G401.6 (cell line): ENCODE results near the gene ITGB2.

Source experiments
- FAIRE-seq: peaks from 2 replicates; lab custom pipeline; 2012; peaks lifted over from hg19 to GRCh38; lab: Jason Lieb, UNC

The ITGB2 gene

DNA sequence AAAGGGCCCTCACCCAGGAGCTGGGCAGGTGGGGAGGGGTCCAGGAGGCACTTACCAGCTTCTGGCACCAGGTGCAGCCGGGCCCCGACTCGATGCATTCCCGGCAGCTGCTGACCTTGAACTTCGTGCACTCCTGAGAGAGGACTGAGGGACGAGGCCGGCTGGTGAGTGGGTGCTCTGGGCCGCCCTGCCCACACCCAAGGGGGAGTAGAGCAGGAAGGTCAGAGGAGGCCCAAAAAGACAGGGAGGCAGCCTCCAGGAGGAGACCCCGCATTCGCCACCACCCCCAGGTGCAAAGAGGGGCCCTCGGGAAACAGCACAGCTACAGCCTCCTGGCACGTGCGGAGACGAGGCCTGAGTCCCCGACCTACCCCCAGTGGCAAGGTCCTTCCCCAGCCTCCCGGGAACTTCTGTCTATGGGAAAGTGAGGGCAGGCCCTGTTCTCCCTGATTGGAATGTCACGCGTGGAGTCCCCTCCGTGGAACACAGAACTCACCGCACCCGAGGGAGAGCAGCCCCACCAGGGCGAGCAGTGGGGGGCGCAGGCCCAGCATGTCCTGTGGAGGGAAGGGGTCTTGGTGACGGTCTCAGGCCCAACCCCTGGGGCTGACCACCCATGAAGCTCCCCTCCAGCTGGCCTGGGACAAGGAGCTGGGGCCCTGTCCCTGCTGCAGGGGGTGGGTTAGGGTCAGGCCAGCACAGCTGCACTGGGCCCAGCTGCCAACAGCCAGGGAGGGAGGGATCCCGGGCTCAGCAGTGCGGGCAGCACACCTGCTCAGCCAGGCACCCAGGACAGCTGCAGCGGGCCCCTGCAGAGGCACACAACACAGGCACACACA, 10.3 kb downstream of the ITGB2 start:
- FAIRE-seq: no peak

DNA sequence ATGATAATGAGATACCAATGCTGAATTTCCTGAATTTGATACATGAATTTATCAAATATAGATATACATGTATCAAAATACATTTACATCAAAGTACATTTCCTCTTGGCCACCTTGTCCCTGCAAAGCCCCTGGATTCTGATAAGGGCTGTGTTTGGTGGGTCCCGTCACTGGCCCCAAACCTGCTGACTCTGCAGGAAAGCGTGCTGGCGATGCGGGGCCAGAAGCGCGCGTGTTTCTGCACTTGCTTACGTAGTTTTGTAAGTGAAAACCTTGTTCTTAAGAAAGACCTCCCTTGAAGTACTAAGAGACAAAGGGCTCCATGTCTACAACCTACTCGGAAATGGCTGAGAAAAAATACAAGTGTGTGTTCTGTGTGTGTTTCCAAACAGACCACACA, 11.0 kb downstream of the ITGB2 start:
- FAIRE-seq: no peak

- FAIRE-seq: no peak
These were observed 11.8 kb downstream of the ITGB2 start for GRCh38 chr21:44908908-44909307.

DNA sequence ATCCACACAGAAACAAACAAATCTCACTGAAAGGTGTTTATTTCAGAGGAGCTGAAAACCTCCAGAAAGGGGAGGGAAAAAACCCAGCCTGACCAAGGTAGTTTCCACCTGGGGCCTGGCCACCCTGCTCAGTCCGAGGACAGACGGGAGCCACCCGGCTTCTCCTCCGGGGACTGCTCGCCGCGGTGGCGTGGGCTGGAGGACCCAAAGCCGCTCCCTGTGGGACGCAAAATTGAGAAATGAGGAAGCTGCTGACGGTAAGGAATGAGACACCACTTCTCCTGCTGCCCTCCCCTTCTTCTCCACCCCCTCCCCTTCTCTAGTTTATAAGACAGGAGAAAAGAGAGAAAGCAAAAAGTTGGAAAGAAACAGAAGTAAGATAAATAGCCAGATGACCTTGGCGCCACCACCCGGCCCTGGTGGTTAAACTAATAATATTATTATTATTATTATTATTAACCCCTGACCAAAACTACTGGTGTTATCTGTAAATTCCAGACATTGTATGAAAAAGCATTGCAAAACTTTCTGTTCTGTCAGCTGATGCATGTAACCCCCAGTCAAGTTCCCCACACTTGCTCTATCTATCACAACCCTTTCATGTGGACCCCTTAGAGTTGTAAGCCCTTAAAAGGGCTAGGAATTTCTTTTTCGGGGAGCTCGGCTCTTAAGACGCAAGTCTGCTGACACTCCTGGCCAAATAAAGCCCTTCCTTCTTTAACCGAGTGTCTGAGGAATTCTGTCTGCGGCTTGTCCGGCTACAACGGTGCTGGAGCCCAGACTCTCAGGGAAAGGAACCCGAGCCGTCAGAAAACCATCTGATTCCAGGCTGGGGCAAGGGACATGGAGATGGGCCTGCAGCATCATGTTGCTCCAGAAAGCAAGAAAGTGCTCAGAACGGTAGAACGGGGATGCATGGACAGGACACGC, 12.5 kb downstream of the ITGB2 start:
- no peak for FAIRE-seq

- no peak for FAIRE-seq
These were observed 13.3 kb downstream of the ITGB2 start for GRCh38 chr21:44907225-44907965.

DNA sequence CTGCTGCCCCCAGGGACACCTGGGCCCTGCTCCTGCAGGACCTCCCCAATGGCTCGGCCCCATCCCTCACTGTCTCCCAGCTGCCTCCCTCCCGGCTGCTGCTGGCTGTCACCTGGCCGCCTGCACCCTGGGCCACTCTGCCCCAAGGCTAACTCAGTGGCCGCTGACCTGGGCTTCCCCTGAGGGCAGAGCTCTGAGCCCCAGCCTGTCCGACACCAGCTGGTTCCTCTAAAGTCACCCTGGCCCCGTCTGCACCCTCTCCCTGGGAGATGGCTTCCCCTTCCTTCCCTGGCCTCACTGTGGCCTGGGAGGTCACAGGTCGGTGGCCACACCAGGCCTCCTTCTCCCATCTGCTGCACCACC, 15.0 kb downstream of the ITGB2 start:
- no peak for FAIRE-seq

DNA sequence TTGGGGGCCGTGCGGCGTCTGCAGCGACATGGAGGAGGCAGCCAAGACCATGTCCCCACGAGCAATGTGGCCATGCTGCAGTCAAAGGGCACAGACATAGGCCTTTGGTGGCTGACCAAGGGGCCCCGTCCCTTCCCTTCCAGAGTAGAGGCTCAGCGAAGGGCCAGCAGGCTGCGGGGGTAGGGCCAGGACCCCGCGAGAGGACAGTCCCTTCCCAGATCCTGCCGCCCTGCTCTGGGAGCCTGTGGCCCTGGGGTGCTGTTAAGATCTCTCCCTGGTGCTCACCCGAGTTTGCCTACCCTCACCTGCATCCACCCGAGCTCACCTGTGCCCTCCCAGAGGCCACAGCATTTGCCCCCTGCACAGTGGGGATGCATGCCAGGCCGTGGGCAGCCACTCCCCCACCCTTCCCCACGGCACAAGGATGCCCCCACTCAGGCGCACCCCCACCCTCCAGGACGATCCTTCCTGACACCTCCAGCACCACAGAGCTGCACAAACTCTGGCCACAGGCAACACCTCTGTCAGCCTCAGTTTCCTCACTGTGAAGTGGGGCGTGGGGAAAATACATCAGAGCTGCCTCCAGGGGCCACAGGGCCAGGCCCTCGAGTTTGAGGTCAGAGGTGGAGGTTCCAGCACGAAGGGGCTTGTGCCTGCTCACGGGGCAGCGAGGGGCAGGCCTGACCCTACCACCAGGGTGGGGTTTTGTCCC, 15.5 kb downstream of the ITGB2 start:
- no peak for FAIRE-seq

- FAIRE-seq: no peak
These were observed 16.4 kb downstream of the ITGB2 start for GRCh38 chr21:44904141-44904923.

DNA sequence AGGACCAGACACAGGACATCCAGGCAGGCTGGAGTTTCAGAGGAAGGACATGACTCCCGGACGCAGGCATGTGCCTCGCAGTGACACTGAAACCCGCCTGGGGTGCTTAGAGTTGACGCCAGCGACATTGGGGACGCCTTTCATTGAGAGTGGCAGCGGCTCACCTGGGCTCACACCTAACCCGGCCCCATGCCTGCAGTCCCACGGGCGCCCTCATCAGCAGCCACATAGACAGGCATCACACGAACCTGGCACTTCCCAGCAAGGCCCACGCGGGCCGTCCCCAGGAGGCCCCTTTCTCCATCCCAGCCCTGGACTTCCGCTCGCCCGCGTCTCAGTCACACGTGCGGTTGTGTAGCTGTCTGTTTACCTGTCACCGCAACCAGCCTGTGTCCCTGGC, 17.0 kb downstream of the ITGB2 start:
- FAIRE-seq: no peak

GRCh38 chr21:44903050-44903685, 17.5 kb downstream of the ITGB2 start:
- FAIRE-seq: no peak

DNA sequence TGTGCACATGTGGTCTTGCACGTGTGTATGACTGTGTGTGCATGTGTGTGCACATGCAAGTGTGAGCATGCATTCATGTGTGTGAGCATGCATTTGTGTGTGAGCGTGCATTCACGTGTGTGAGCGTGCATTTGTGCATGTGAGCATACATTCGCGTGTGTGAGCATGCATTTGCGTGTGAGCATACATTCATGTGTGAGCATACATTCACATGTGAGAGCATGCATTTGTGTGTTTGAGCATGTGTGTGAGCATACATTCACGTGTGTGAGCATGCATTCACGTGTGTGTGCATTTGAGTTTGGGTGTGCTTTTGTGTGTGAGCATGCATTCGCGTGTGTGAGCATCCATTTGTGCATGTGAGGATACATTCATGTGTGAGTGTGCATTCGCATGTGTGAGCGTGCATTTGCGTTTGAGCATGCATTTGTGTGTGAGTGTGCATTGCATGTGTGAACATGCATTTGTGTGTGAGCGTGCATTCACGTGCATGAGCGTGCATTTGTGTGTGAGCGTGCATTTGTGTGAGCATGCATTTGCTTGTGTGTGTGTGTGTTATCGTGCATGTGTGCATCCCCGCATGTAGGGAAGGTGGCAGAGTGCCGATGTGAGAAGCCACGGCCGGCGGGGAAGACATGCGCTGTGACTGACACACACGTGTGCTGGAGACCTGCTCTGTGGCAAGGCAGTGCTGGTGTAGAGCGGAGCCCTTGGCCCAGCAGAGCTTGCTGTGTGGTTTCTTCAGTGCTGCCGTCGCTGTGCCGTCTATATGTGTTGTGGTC, 18.2 kb downstream of the ITGB2 start:
- FAIRE-seq: no peak

GRCh38 chr21:44901391-44902074, 19.2 kb downstream of the ITGB2 start:
- FAIRE-seq: no peak

DNA sequence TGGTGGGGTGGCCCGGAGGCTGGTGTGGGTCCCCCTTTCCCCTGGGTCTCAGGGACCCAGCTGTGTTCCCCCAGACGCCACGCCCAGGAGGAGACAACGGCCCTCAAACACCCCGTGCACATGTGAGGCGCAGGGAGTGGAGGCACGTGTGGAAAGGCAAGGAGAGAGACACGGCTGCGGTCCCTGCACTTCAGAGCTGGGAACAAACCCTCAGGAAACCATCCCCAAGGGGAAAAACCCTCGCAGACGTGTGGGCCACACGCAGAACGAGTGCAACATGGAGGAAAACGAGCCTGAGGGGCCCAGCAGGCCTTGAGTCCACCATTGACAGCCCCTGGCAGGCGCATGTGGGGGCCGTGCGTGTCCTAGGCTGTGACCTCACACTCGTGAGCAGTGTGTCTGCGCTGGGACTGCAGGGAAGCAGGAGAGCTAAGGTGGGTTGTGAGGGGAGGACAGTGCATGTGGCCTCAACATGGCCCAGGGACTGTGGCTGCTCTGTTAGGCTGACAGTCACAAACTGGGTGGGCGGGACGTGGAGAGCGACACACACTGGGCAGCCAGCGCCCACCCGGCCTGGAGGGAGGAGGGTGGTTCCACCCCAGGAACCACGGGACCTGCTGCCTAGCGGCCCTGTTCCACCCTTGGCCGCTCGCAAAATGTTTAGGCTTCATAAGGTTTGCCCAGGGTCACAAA, 20.0 kb downstream of the ITGB2 start:
- no peak for FAIRE-seq

GRCh38 chr21:44899768-44900558, 20.7 kb downstream of the ITGB2 start:
- FAIRE-seq: no peak

DNA sequence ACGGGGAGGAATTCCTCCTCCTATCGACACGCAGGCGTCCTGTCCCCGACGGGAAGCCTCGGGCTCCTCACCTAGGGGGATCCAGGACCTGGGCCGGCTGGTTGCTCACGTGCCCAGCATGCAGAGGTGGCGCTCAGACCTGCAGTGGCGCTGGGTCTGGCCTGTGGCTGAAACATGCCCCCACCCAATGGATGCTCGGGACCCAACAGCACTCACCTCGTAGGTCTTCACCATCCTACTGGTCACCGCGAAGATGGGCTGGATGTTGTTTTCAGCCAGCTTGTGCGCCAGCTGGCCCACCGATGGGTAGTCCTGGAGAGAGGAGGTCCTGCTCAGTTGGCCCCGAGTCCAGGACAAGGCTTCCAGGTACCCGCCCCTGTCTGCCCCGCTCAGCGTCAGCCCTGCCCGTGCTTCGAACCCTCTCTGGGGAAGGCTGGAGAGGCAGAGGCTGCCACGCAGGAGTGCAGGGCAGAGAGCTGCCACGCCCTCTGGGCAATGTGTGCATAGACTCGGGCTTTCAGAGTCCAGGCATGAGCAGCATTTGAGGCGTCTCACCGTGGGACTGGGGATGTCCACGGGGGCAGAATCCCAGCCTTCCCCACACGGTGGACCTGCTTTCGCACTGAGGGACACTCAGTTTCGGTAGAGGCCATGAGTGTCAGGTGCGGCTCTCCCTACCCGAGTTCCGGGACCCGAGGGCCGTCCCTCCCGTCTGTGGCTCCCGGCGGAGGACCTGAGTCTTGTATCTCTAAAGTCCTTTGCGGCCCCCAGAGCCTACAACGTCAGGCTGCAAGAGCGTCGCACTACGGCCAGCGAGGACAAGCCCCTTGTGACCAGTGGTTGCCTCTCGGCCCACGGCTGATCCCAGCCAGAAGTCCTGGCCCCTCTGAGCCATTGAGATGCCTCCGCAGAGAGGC, 21.6 kb downstream of the ITGB2 start:
- no peak for FAIRE-seq

- no peak for FAIRE-seq
These were observed 22.6 kb downstream of the ITGB2 start for GRCh38 chr21:44898011-44898488.
